GM19099 (cell line): ENCODE measurements around the gene CTU1.

ENCODE experiments used
- POLR2A ChIP-seq: IDR thresholded peaks from 3 replicates; pipeline ENCODE4 v1.6.1; 2011; ENCODE audit warnings: low read depth; ENCODE audit not compliant: insufficient read length; ENCODE audit errors: extremely low read depth

The CTU1 gene

DNA sequence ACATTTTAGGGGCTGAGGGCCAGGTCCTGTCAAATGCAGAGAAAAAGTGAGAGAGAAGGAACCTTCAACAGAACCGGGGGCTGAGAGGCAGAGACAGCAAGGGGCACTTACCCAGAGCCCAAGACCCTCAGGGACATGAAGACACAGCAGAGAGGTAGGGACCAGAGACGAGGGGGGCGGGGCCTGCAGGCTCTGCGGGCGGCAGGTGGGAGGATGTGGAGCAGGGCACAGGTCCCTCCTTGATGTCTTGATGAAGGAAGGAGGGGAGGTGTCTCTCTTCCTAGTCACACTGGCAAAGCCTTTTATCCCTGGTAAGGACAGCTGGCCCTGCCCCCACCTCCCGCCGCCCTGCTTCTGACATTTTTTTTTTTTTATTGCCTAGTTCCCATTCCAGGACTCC lies 25.6 kb downstream of the CTU1 start, which contains the start of gene KLK14:
TSS of gene KLK14 (minus strand) at position 277 of the 400 bp plus-strand sequence. CDS start at position 4, 273 bp downstream.
- TF ChIP-seq POLR2A = no peak

GRCh38 chr19:51081476-51081875 lies 26.7 kb downstream of the CTU1 start:
- TF ChIP-seq POLR2A = no peak

- TF ChIP-seq POLR2A = no peak
Measured at GRCh38 chr19:51079481-51080110, 28.6 kb downstream of the CTU1 start.

GRCh38 chr19:51078731-51079130 lies 29.5 kb downstream of the CTU1 start:
- no peak for TF ChIP-seq POLR2A

DNA sequence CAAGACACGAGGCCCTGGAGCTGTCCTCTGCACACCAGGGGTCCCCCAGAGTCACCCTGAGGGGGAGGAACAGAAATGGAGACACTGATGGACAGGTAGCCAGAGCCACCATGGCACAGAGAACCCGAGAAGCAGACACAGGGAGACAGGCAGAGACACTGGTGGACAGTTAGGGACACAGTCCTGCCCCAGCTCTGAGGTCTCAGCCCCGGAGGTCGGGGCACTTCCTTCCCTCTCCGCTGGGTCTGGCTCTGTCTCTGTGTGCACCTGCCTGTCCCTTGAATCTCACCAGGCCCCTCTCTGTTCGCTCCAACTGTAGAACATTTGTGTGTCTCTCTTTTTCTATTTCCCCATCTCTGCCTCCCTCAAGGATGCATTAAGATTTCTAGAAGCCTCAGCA lies 30.1 kb downstream of the CTU1 start:
- no peak for TF ChIP-seq POLR2A

DNA sequence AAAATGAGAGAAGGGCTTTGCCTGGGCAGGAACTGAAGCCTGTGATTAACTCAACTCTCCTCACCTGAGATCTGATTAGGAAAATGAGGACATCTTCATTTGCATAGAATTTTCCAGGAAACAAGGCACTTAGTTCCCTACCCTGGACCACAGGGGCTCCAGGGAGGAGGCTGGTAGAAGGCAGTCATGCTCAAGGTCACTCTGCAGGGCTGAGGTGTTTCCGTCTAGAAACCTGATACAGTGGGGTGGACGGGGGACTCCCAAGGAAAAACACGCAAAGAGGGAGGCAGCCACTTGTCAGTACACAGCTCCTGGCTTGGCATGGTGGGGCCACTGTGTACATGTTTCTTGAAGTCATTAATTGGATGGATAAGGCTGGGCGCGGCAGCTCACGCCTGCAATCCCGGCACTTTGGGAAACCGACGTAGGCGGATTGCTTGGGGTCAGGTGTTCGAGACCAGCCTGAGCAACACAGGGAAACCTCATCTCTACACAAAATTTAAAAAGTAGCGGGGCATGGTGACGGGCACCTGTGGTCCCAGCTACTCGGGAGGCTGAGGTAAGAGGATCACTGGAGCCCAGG lies 31.5 kb downstream of the CTU1 start:
- no peak for TF ChIP-seq POLR2A

- no peak for TF ChIP-seq POLR2A
Measured at GRCh38 chr19:51075998-51076397, 32.2 kb downstream of the CTU1 start.

DNA sequence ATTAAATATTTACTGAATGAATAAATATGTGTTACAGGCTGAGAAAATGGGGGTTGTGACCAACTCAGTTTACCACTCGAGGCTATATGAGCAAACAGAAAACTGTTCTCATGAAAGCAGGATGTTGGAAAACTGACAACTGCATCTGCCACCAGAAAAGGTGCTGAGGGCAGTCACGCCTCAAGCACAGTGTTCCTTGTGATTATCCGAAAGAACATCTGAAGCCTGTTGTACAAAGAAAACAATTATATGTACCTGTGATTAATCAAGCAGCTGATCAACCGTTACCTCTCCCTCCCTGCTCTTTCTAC lies 37.2 kb downstream of the CTU1 start:
- no peak for TF ChIP-seq POLR2A

- no peak for TF ChIP-seq POLR2A
Measured at GRCh38 chr19:51070334-51071094, 37.7 kb downstream of the CTU1 start.

GRCh38 chr19:51066393-51067186 lies 41.6 kb downstream of the CTU1 start:
- TF ChIP-seq POLR2A = no peak

GRCh38 chr19:51065221-51065960 lies 42.8 kb downstream of the CTU1 start:
- no peak for TF ChIP-seq POLR2A

GRCh38 chr19:51064534-51065220 lies 43.5 kb downstream of the CTU1 start, which contains the start of gene KLK13:
Gene KLK13, minus strand, starts transcription at chr19:51065092. Its CDS starts 25 bp downstream, at chr19:51065067.
- no peak for TF ChIP-seq POLR2A

DNA sequence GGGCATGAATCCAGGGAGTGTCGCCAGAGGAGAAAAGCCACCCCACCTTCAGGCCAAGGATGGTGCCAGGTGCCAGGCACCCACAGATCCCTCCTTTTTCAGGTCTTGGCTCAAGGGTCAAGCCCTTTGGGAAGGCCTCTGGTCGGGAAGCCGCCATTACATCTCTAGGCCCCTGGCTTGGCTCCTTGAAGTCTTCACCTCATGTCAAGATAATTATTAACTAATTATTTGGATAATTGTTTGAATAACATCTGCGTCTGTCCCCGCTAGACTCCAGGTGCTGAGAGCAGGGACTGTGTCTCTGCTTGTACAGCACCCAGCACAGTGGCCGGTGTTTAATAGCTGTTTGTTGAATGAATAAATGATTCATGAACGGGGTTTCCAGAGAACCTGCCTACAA lies 44.5 kb downstream of the CTU1 start:
- TF ChIP-seq POLR2A = no peak

DNA sequence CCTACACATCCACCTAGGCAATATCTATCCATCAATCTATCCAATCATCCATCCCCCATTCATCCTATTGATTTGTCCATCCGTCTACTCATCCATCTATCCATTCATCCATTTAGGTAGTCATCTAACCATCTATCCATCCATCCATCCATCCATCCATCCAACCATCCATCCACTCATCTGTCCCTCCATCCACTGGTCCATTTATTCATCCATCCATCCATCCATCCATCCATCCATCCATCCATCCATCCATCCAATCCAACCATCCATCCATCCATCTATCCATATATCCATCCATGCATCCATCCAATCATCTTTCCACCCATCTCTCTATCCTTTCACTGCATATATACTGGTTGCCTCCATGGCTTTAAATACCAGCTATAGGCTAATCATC lies 47.2 kb downstream of the CTU1 start:
- TF ChIP-seq POLR2A = no peak
